Trophoblast cell (in vitro differentiated cells and primary cell): Measurements from ENCODE around the gene MUC5AC.
A peak's percentile ranks its signal among the peaks of the same experiment; 100 is the strongest.

Experiments
- DNase-seq, 2 donors: peaks; one replicate each; pipeline ENCODE4 v3.0.0-alpha.2; 2016
- H2AFZ ChIP-seq: 2 replicates; pipeline ENCODE4 v1.6.1; 2013; ENCODE audit warnings: low read length, moderate library complexity, mild to moderate bottlenecking; ENCODE audit not compliant: insufficient read depth, poor library complexity
- H2AK5ac ChIP-seq: 2 replicates; pipeline ENCODE4 v1.6.1; 2013; ENCODE audit warnings: mild to moderate bottlenecking, low read length
- H2BK120ac ChIP-seq: 2 replicates; pipeline ENCODE4 v1.6.1; 2013; ENCODE audit warnings: low read length, mild to moderate bottlenecking, moderate library complexity; ENCODE audit not compliant: insufficient read depth, poor library complexity
- H2BK12ac ChIP-seq: 2 replicates; pipeline ENCODE4 v1.6.1; 2013; ENCODE audit warnings: mild to moderate bottlenecking, low read length, moderate library complexity
- H2BK5ac ChIP-seq: 2 replicates; pipeline ENCODE4 v1.6.1; 2013; ENCODE audit warnings: low read length, low read depth, moderate library complexity, mild to moderate bottlenecking; ENCODE audit not compliant: poor library complexity
- H3K14ac ChIP-seq: 2 replicates; pipeline ENCODE4 v1.6.1; 2013; ENCODE audit warnings: mild to moderate bottlenecking, low read length
- H3K18ac ChIP-seq: 2 replicates; pipeline ENCODE4 v1.6.1; 2013; ENCODE audit warnings: mild to moderate bottlenecking, low read length
- H3K23ac ChIP-seq: 2 replicates; pipeline ENCODE4 v1.6.1; 2013; ENCODE audit warnings: low read length
- H3K27ac ChIP-seq: 2 replicates; pipeline ENCODE4 v1.5.1; 2013; ENCODE audit warnings: low read depth, mild to moderate bottlenecking, inconsistent platforms, low read length, moderate library complexity
- H3K27me3 ChIP-seq: 2 replicates; pipeline ENCODE4 v1.6.1; 2013; ENCODE audit warnings: inconsistent platforms, mild to moderate bottlenecking, low read length, moderate library complexity; ENCODE audit not compliant: insufficient read depth
- H3K36me3 ChIP-seq, 2 experiments: 1 replicate in 1 of 2; 2 replicates in 1 of 2; pipeline ENCODE4 v1.6.1; 2013; ENCODE audit warnings: low read length in 2 of 2, mild to moderate bottlenecking in 2 of 2, moderate library complexity in 1 of 2; ENCODE audit not compliant: insufficient read depth in 2 of 2, control insufficient read depth in 1 of 2
- H3K4ac ChIP-seq: 2 replicates; pipeline ENCODE4 v1.6.1; 2013; ENCODE audit warnings: low read depth, mild to moderate bottlenecking, low read length, moderate library complexity
- H3K4me1 ChIP-seq, 2 experiments: 1 replicate in 1 of 2; 2 replicates in 1 of 2; pipeline ENCODE4 v1.6.1; 2013; ENCODE audit warnings: low read length in 2 of 2, mild to moderate bottlenecking in 2 of 2, moderate library complexity in 1 of 2; ENCODE audit not compliant: insufficient read depth in 2 of 2, control insufficient read depth in 1 of 2
- H3K4me2 ChIP-seq: 2 replicates; pipeline ENCODE4 v1.6.1; 2013; ENCODE audit warnings: inconsistent platforms, mild to moderate bottlenecking, low read length, moderate library complexity
- H3K4me3 ChIP-seq: 2 replicates; pipeline ENCODE4 v1.5.1; 2013; ENCODE audit warnings: mild to moderate bottlenecking, low read depth, low read length, inconsistent platforms
- H3K79me1 ChIP-seq: one replicate; pipeline ENCODE4 v1.6.1; 2013; ENCODE audit warnings: low read length
- H3K79me2 ChIP-seq: 2 replicates; pipeline ENCODE4 v1.6.1; 2013; ENCODE audit warnings: low read length, mild to moderate bottlenecking; ENCODE audit not compliant: control insufficient read depth, insufficient read depth, poor library complexity
- H3K9ac ChIP-seq: 2 replicates; pipeline ENCODE4 v1.6.1; 2013; ENCODE audit warnings: mild to moderate bottlenecking, low read length
- H3K9me3 ChIP-seq: 2 replicates; pipeline ENCODE4 v1.6.1; 2013; ENCODE audit warnings: low read depth, mild to moderate bottlenecking, control low read depth, inconsistent platforms, low read length; ENCODE audit not compliant: insufficient read depth
- H4K12ac ChIP-seq: 2 replicates; pipeline ENCODE4 v1.6.1; 2013; ENCODE audit warnings: low read depth, mild to moderate bottlenecking, low read length, moderate library complexity
- H4K8ac ChIP-seq: 2 replicates; pipeline ENCODE4 v1.6.1; 2013; ENCODE audit warnings: low read depth, mild to moderate bottlenecking, low read length, moderate library complexity
- H4K91ac ChIP-seq: one replicate; pipeline ENCODE4 v1.6.1; 2013; ENCODE audit warnings: low read depth, mild to moderate bottlenecking, low read length, moderate library complexity
- WGBS: extraction: QIAGEN DNeasy Blood & Tissue Kit; methylation state at CpG from one replicate; pipeline ENCODE4 v1.1.7; 2013; ENCODE audit warnings: missing lambda C conversion rate; ENCODE audit not compliant: insufficient read length, insufficient coverage; ENCODE audit errors: extremely low coverage; 5-methylcytosine and 5-hydroxymethylcytosine counted together

MUC5AC gene

DNA sequence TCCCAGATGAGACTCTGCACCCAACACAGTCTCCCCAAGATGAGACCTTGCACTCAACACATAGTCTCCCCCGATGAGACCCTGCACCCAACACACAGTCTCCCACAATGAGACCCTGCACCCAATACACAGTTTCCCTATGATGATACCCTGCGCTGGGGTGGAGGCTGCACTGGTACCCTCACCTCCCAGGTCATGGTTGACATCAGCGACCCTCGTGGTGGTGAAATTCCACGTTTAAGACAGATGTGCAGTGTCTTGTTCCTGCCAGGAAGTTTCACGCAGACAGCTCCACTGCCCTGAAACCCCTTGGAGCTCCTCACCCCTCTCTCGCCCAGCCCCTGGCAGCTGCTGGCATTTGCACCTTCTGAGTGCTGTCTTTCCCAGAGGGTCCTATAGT is 9.5 kb downstream of the MUC5AC start:
- H2AK5ac ChIP-seq, result no peak overlapping the region
- no peak overlapping the region for H3K4ac ChIP-seq
- H3K4me3 ChIP-seq, result no peak overlapping the region
- no peak overlapping the region for H3K9ac ChIP-seq
- H4K91ac ChIP-seq, result no peak overlapping the region
- no peak overlapping the region for H2BK12ac ChIP-seq
- H3K79me2 ChIP-seq, result no peaks in the 10 kb centered on the region
- no peak overlapping the region for H4K8ac ChIP-seq
- no peak overlapping the region for H3K23ac ChIP-seq
- H3K9me3 ChIP-seq, result peaks cover 55% of the 10 kb centered on the region
- H3K18ac ChIP-seq, result no peak overlapping the region
- H2BK120ac ChIP-seq, result no peak overlapping the region
- H2AFZ ChIP-seq, result no peak overlapping the region
- H4K12ac ChIP-seq, result no peak overlapping the region
- no peak overlapping the region for H3K27ac ChIP-seq
- H3K4me2 ChIP-seq, result no peak overlapping the region
- no peak for DNase-seq
- H3K79me1 ChIP-seq, result no peaks in the 10 kb centered on the region
- H3K27me3 ChIP-seq, result no peaks in the 10 kb centered on the region
- H3K4me1 ChIP-seq, result no peaks in the 10 kb centered on the region
- H3K36me3 ChIP-seq, result no peaks in the 10 kb centered on the region
- H2BK5ac ChIP-seq, result no peak overlapping the region
- no peak overlapping the region for H3K14ac ChIP-seq
- no CpG with 5 or more reads among the region's 7 CpGs for WGBS

DNA sequence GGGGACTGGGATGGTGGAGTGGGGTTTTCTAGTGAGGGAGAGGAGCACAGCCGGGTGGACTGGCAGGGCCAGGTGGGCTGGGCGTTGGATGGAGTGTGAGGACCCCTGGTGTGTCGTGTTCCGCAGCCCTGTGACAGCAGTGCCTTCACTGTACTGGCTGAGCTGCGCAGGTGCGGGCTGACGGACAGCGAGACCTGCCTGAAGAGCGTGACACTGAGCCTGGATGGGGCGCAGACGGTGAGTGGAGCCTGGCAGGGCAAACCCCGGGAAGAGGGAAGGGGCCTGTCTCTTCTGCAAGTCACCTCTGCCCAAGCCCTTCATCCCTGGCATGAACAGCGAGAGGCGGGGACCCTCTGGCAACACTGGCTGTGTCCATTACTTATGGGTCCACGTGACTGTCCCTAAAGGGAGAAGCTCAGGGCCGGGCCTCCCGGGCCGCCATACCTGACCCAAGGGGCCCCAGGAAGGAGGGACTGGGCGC is 10.0 kb downstream of the MUC5AC start:
- H2AFZ ChIP-seq, result no peak overlapping the region
- H3K79me2 ChIP-seq, result no peaks in the 10 kb centered on the region
- H3K4me3 ChIP-seq, result no peak overlapping the region
- H3K4ac ChIP-seq, result no peak overlapping the region
- no peak overlapping the region for H3K27ac ChIP-seq
- no peak overlapping the region for H3K9ac ChIP-seq
- H4K12ac ChIP-seq, result no peak overlapping the region
- H3K23ac ChIP-seq, result no peak overlapping the region
- H3K4me2 ChIP-seq, result no peak overlapping the region
- no peaks in the 10 kb centered on the region for H3K36me3 ChIP-seq
- H2BK5ac ChIP-seq, result no peak overlapping the region
- H2AK5ac ChIP-seq, result no peak overlapping the region
- H4K91ac ChIP-seq, result no peak overlapping the region
- no peaks in the 10 kb centered on the region for H3K27me3 ChIP-seq
- no peaks in the 10 kb centered on the region for H3K4me1 ChIP-seq
- no peak overlapping the region for H2BK120ac ChIP-seq
- H4K8ac ChIP-seq, result no peak overlapping the region
- no peaks in the 10 kb centered on the region for H3K79me1 ChIP-seq
- H2BK12ac ChIP-seq, result no peak overlapping the region
- no CpG with 5 or more reads among the region's 19 CpGs for WGBS
- no peak for DNase-seq
- no peak overlapping the region for H3K14ac ChIP-seq
- H3K9me3 ChIP-seq, result peaks cover 58% of the 10 kb centered on the region
- no peak overlapping the region for H3K18ac ChIP-seq

DNA sequence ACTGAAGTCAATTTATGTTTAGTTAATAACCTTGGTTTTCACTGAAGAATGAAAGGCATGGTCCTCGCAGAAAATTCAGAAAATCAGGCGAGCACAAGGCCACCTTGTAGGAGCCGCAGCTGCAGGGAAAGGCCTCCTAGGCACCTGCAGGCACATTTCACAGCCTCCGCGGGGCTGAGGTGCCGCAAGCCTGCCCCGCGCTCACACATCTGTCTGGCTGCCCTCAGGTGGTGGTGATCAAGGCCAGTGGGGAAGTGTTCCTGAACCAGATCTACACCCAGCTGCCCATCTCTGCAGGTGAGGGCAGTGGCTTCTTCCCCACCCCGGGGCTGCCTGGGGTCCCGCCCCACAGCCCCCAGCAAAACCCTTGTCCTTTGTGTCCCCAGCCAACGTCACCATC is 10.5 kb downstream of the MUC5AC start:
- no peak overlapping the region for H4K91ac ChIP-seq
- no peak overlapping the region for H3K4me3 ChIP-seq
- H3K18ac ChIP-seq, result no peak overlapping the region
- no peak overlapping the region for H3K14ac ChIP-seq
- no peak overlapping the region for H4K8ac ChIP-seq
- no peaks in the 10 kb centered on the region for H3K79me2 ChIP-seq
- WGBS, result no CpG with 5 or more reads among the region's 11 CpGs
- no peaks in the 10 kb centered on the region for H3K27me3 ChIP-seq
- no peak overlapping the region for H3K23ac ChIP-seq
- no peaks in the 10 kb centered on the region for H3K79me1 ChIP-seq
- H3K9me3 ChIP-seq, result peaks cover 55% of the 10 kb centered on the region
- no peak overlapping the region for H4K12ac ChIP-seq
- H3K27ac ChIP-seq, result no peak overlapping the region
- H3K9ac ChIP-seq, result no peak overlapping the region
- H2BK5ac ChIP-seq, result no peak overlapping the region
- no peak overlapping the region for H3K4ac ChIP-seq
- no peak overlapping the region for H3K4me2 ChIP-seq
- no peak overlapping the region for H2BK120ac ChIP-seq
- no peaks in the 10 kb centered on the region for H3K4me1 ChIP-seq
- H3K36me3 ChIP-seq, result no peaks in the 10 kb centered on the region
- no peak overlapping the region for H2AFZ ChIP-seq
- no peak overlapping the region for H2AK5ac ChIP-seq
- no peak overlapping the region for H2BK12ac ChIP-seq
- peak in 1 of 2 donors; percentile 5 for DNase-seq

DNA sequence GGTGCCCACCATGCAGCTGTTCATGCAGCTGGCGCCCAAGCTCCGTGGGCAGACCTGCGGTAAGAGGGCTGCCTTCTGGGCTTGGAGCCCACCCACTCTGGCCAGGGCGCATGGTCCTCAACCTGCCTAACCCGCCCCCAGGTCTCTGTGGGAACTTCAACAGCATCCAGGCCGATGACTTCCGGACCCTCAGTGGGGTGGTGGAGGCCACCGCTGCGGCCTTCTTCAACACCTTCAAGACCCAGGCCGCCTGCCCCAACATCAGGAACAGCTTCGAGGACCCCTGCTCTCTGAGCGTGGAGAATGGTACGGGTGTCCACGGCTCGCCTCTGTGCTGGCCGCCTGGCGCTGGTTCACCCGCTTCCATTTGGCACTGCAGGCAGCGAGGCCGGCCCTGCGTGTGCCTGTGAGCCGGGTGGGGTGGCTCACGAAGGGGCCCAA is 11.0 kb downstream of the MUC5AC start:
- Histone ChIP-seq H3K4me3 (no peak overlapping the region), H3K79me1 (no peaks in the 10 kb centered on the region), H3K79me2 (no peaks in the 10 kb centered on the region), H2AFZ (no peak overlapping the region), H3K36me3 (no peaks in the 10 kb centered on the region), H4K12ac (no peak overlapping the region), H3K27ac (no peak overlapping the region), H3K4me1 (no peaks in the 10 kb centered on the region), H3K9me3 (peaks cover 53% of the 10 kb centered on the region), H4K8ac (no peak overlapping the region), H2BK120ac (no peak overlapping the region), H3K18ac (no peak overlapping the region), H3K23ac (no peak overlapping the region), H3K27me3 (no peaks in the 10 kb centered on the region), H4K91ac (no peak overlapping the region), H3K9ac (no peak overlapping the region), H3K4ac (no peak overlapping the region), H3K4me2 (no peak overlapping the region), H3K14ac (no peak overlapping the region), H2BK12ac (no peak overlapping the region), H2AK5ac (no peak overlapping the region), H2BK5ac (no peak overlapping the region)
- DNase-seq, result no peak
- no CpG with 5 or more reads among the region's 23 CpGs for WGBS
